Neuronal stem cell (in vitro differentiated cells): ENCODE data around the gene WDR5.

Source experiments
- DNase-seq: peaks from one replicate; pipeline ENCODE4 v3.0.0-alpha.2; 2013; ENCODE audit warnings: low spot score
- H2AFZ ChIP-seq: one replicate; pipeline ENCODE4 v1.6.1; 2013; ENCODE audit warnings: mild to moderate bottlenecking, low read length, inconsistent platforms
- H2AK5ac ChIP-seq: 2 replicates; pipeline ENCODE4 v1.6.1; 2013; ENCODE audit warnings: low read depth, mild to moderate bottlenecking, inconsistent platforms, low read length, moderate library complexity, mixed read lengths
- H2BK120ac ChIP-seq: 2 replicates; pipeline ENCODE4 v1.6.1; 2013; ENCODE audit warnings: low read depth, mild to moderate bottlenecking, inconsistent platforms, low read length, moderate library complexity, mixed read lengths
- H2BK12ac ChIP-seq: one replicate; pipeline ENCODE4 v1.6.1; 2013; ENCODE audit warnings: low read length, inconsistent platforms
- H2BK15ac ChIP-seq: 2 replicates; pipeline ENCODE4 v1.6.1; 2013; ENCODE audit warnings: mild to moderate bottlenecking, low read length, inconsistent platforms, mixed read lengths
- H2BK5ac ChIP-seq: one replicate; pipeline ENCODE4 v1.6.1; 2013; ENCODE audit warnings: inconsistent platforms, mild to moderate bottlenecking, low read length, moderate library complexity
- H3K14ac ChIP-seq: one replicate; pipeline ENCODE4 v1.6.1; 2013; ENCODE audit warnings: low read length, inconsistent platforms
- H3K18ac ChIP-seq: 2 replicates; pipeline ENCODE4 v1.6.1; 2013; ENCODE audit warnings: low read length, inconsistent platforms
- H3K23ac ChIP-seq: 2 replicates; pipeline ENCODE4 v1.6.1; 2013; ENCODE audit warnings: low read depth, mild to moderate bottlenecking, mixed read lengths, low read length, inconsistent platforms; ENCODE audit not compliant: poor library complexity
- H3K27ac ChIP-seq: replicated peaks from 3 replicates; pipeline ENCODE4 v1.5.1; 2013; ENCODE audit warnings: low read length, inconsistent platforms
- H3K27me3 ChIP-seq, 3 experiments: 2 replicates each; pipeline ENCODE4 v1.6.1; 2013; ENCODE audit warnings: low read length in 3 of 3, mild to moderate bottlenecking in 2 of 3, inconsistent platforms in 1 of 3, low read depth in 1 of 3, mixed read lengths in 1 of 3, moderate library complexity in 1 of 3; ENCODE audit not compliant: control insufficient read depth in 3 of 3, insufficient read depth in 3 of 3
- H3K36me3 ChIP-seq, 2 donors: replicated peaks in 1 of 2; 2 replicates each; pipeline ENCODE4 v1.6.1; 2013; ENCODE audit warnings: low read length in 2 of 2; ENCODE audit not compliant: control insufficient read depth in 2 of 2, insufficient read depth in 2 of 2
- H3K4ac ChIP-seq: 2 replicates; pipeline ENCODE4 v1.6.1; 2013; ENCODE audit warnings: inconsistent platforms, mild to moderate bottlenecking, low read length, moderate library complexity
- H3K4me1 ChIP-seq, 2 donors: 1 replicate in 1 of 2; 2 replicates in 1 of 2; pipeline ENCODE4 v1.6.1; 2013; ENCODE audit warnings: low read length in 2 of 2, low read depth in 1 of 2; ENCODE audit not compliant: control insufficient read depth in 2 of 2, insufficient read depth in 1 of 2
- H3K4me2 ChIP-seq: one replicate; pipeline ENCODE4 v1.6.1; 2013; ENCODE audit warnings: mild to moderate bottlenecking, low read length, inconsistent platforms; ENCODE audit not compliant: insufficient read depth, poor library complexity, severe bottlenecking
- H3K4me3 ChIP-seq, 2 donors: 2 replicates each; pipeline ENCODE4 v1.5.1; 2013; ENCODE audit warnings: low read length in 2 of 2, mild to moderate bottlenecking in 2 of 2, inconsistent platforms in 1 of 2, moderate library complexity in 1 of 2
- H3K79me1 ChIP-seq: one replicate; pipeline ENCODE4 v1.6.1; 2013; ENCODE audit warnings: low read depth, mild to moderate bottlenecking, inconsistent platforms, low read length, moderate library complexity
- H3K9ac ChIP-seq: one replicate; pipeline ENCODE4 v1.6.1; 2013; ENCODE audit warnings: mild to moderate bottlenecking, low read depth, low read length, inconsistent platforms; ENCODE audit not compliant: poor library complexity
- H3K9me3 ChIP-seq, 2 donors: replicated peaks in 1 of 2; 2 replicates each; pipeline versions ENCODE3 to v1.6.1; 2013; ENCODE audit warnings: low read length in 2 of 2, mild to moderate bottlenecking in 2 of 2, inconsistent platforms in 1 of 2, low read depth in 1 of 2, mixed read lengths in 1 of 2, moderate library complexity in 1 of 2; ENCODE audit not compliant: control insufficient read depth in 2 of 2, insufficient read depth in 1 of 2
- H4K8ac ChIP-seq: one replicate; pipeline ENCODE4 v1.6.1; 2013; ENCODE audit warnings: low read depth, mild to moderate bottlenecking, inconsistent platforms, low read length, moderate library complexity
- H4K91ac ChIP-seq: one replicate; pipeline ENCODE4 v1.6.1; 2013; ENCODE audit warnings: low read length, low read depth, mild to moderate bottlenecking, inconsistent platforms; ENCODE audit not compliant: poor library complexity
- WGBS, 2 donors: extraction: QIAGEN DNeasy Blood & Tissue Kit; methylation state at CpG; one replicate each; pipeline ENCODE4 v1.1.7; 2013; ENCODE audit warnings: missing lambda C conversion rate in 2 of 2, mixed read lengths in 1 of 2; ENCODE audit not compliant: insufficient read length in 2 of 2, insufficient replicate concordance in 1 of 2; ENCODE audit errors: extremely low coverage in 2 of 2; 5-methylcytosine and 5-hydroxymethylcytosine counted together

Gene WDR5

GRCh38 chr9:134178394-134178767, 42.5 kb downstream of the WDR5 start:
- WGBS, 2 donors, result no CpG with 5 or more reads among the region's 9 CpGs
- Histone ChIP-seq H4K8ac (no peak overlapping the region), H2AFZ (no peak overlapping the region)

GRCh38 chr9:134178768-134179551, 43.1 kb downstream of the WDR5 start:
- no peak for DNase-seq

More at GRCh38 chr9:134178394-134178767, 42.5 kb downstream of the WDR5 start:
- H3K27ac ChIP-seq, result no peak overlapping the region
- H3K14ac ChIP-seq, result peak overlapping the region; percentile 82
- H3K4me3 ChIP-seq, result no peak overlapping the region
- peak overlapping the region; percentile 46 for H2AK5ac ChIP-seq
- DNase-seq, result no peak
- peaks cover 0 to 51% (median 5%) of the 10 kb centered on the region in 3 experiments for H3K27me3 ChIP-seq
- H3K18ac ChIP-seq, result peak overlapping the region; percentile 76
- H3K23ac ChIP-seq, result peak overlapping the region; percentile 80
- peak overlapping the region; percentile 91 for H2BK120ac ChIP-seq
- H3K9ac ChIP-seq, result peak overlapping the region; percentile 63
- no peak overlapping the region for H4K91ac ChIP-seq
- no peak overlapping the region for H3K4ac ChIP-seq
- H2BK12ac ChIP-seq, result peak overlapping the region; percentile 58
- H3K9me3 ChIP-seq, result peaks cover 0 to 9% of the 10 kb centered on the region in 2 donors
- peak overlapping the region; percentile 66 for H2BK5ac ChIP-seq
- no peaks in the 10 kb centered on the region for H3K36me3 ChIP-seq
- H3K4me1 ChIP-seq, result peaks cover 0 to 16% of the 10 kb centered on the region in 2 donors
- H2BK15ac ChIP-seq, result peak overlapping the region; percentile 85
- peaks cover 10% of the 10 kb centered on the region for H3K79me1 ChIP-seq
- no peak overlapping the region for H3K4me2 ChIP-seq

DNA sequence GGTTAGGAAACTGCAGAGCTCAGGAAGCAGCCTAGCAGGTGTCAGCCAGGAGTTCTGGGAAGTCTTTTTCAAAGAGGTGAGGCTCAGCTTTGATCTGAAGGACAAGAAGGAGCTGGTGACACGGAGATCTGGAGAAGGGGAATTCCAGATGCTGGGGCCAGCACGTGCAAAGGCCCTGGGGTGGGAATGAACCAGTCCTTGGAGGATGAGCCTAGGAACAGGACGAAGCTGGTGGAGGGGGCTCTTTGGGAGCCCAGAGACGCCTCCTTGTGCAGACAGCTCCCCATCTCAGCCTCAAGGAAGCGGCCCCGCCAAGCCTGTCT, 43.7 kb downstream of the WDR5 start:
- H3K14ac ChIP-seq, result peak overlapping the region; percentile 17
- peaks cover 0 to 9% of the 10 kb centered on the region in 2 donors for H3K9me3 ChIP-seq
- DNase-seq, result no peak
- no peak overlapping the region for H4K91ac ChIP-seq
- peaks cover 0 to 16% of the 10 kb centered on the region in 2 donors for H3K4me1 ChIP-seq
- H2AK5ac ChIP-seq, result peak overlapping the region; percentile 0
- H3K79me1 ChIP-seq, result peaks cover 8% of the 10 kb centered on the region
- H3K27ac ChIP-seq, result no peak overlapping the region
- peaks cover 0 to 51% (median 5%) of the 10 kb centered on the region in 3 experiments for H3K27me3 ChIP-seq
- H3K4me3 ChIP-seq, result no peak overlapping the region
- no peak overlapping the region for H4K8ac ChIP-seq
- no peak overlapping the region for H3K9ac ChIP-seq
- WGBS, 2 donors, result no CpG with 5 or more reads among the region's 6 CpGs
- H3K36me3 ChIP-seq, result no peaks in the 10 kb centered on the region
- H3K4me2 ChIP-seq, result no peak overlapping the region
- H3K4ac ChIP-seq, result no peak overlapping the region
- no peak overlapping the region for H2BK12ac ChIP-seq
- H3K18ac ChIP-seq, result no peak overlapping the region
- no peak overlapping the region for H2BK120ac ChIP-seq
- no peak overlapping the region for H2AFZ ChIP-seq
- H3K23ac ChIP-seq, result peak overlapping the region; percentile 52
- no peak overlapping the region for H2BK5ac ChIP-seq
- H2BK15ac ChIP-seq, result no peak overlapping the region

More at GRCh38 chr9:134178768-134179551, 43.1 kb downstream of the WDR5 start:
- Histone ChIP-seq H3K18ac (peak overlapping the region; percentile 87), H2BK120ac (peak overlapping the region; percentile 91), H3K36me3 (no peaks in the 10 kb centered on the region), H3K4me3 (no peak overlapping the region), H3K27me3 (peaks cover 0 to 51% (median 5%) of the 10 kb centered on the region in 3 experiments), H3K79me1 (peaks cover 10% of the 10 kb centered on the region), H2AFZ (peak overlapping the region; percentile 45), H2AK5ac (peak overlapping the region; percentile 75), H2BK15ac (no peak overlapping the region), H2BK5ac (peak overlapping the region; percentile 66), H3K9ac (peak overlapping the region; percentile 63), H4K91ac (no peak overlapping the region), H3K4me1 (peaks cover 0 to 16% of the 10 kb centered on the region in 2 donors), H2BK12ac (peak overlapping the region; percentile 58), H3K9me3 (peaks cover 0 to 9% of the 10 kb centered on the region in 2 donors), H3K4me2 (no peak overlapping the region), H3K4ac (no peak overlapping the region), H4K8ac (peak overlapping the region; percentile 82), H3K14ac (peak overlapping the region; percentile 82), H3K27ac (no peak overlapping the region), H3K23ac (peak overlapping the region; percentile 80)
- WGBS, 2 donors, result no CpG with 5 or more reads among the region's 30 CpGs
